Measurements from ENCODE around the gene BCL2L13.
A peak's percentile ranks its signal among the peaks of the same experiment; 100 is the strongest.
"Not testable (repeated sequence)": the region's sequence is repeated elsewhere in the genome, so short reads cannot be mapped to it uniquely, and the experiment has no call there.

The BCL2L13 gene

DNA sequence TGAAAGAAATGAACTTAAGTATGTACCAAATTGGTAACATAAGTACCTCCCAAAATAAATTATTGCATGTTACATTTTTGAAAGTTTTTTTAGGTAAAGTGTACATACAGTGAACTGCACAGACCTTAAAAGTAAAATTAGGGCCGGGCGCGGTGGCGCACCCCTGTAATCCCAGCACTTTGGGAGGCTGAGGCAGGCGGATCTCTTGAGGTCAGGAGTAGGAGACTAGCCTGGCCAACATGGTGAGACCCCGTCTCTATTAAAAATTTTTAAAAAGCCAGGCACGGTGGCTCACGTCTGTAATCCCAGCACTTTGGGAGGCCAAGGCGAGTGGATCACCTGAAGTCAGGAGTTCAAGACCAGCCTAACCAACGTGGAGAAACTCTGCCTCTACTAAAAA, 1.7 kb upstream of the BCL2L13 start:
- DNase-seq (ENCODE audit: low read depth in 1 of 2, low spot score in 1 of 2), result not testable (repeated sequence)

DNA sequence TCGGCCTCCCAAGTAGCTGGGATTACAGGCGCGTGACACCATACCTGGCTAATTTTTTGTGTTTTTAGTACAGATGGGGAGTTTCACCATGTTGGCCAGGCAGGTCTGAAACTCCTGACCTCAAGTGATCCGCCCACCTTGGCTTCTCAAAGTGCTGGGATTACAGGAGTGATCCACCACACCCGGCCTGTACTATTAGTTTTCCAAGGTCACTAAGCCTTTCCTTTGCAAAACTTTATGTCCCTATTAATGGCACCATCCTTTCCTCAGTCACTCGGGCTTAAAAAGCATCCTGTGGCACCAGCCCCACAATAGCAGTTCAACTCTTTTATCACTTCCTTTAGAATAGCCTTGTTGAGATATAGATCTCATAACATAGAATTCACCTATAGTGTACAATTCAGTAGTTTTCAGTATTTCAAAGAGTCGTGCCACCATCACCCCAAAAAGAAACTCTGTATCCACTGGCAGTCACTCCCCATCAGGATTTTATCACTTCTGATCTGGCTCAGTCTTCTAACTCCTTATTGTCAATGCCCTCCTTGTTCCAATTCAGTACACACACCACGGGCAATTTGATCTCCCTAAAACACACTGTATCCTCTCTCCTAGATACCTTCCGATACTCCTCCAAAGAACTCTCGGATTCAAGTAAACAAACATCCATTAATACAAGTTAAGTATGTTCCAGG, 921 bp upstream of the BCL2L13 start:
- DNase-seq (ENCODE audit: low read depth in 1 of 2, low spot score in 1 of 2), result no peak

DNA sequence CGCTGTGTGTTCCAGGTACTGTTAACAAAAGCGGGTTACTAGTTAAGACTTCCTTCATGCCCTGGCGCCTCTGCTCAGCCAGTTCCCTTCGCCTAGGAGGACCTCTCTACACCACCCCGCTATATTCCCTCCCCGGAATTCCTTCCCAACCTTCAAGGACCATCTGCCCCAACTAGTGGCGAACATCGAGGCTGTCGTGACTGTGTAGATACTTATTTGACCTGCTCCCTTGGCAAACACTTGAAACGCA, 450 bp upstream of the BCL2L13 start:
- DNase-seq (ENCODE audit: low read depth in 1 of 2, low spot score in 1 of 2), result peak in 1 of 2 donors; percentile 7

DNA sequence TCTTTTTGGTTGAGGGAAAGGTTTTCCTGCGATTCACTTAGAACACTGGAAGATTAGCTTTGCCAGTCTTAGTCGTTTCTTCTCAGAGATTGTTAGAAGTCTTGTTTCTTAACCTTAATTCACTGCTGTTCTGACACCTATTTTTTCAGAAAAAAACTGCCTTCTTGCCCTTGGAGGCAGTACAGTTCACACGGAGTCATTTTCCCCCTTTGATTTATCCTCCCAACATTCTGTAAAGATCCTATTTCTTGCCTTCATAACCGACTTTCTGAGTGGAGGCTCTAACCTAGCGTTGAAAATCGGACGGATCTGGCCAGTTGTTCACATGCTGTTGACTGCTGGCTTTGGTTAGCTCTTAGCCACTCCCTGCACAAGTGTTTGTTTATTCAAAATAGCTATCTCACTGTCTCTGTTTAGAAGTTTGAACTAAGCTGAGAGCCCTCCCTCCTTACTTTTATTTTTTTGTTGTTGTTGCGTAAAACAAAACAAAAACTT, 737 bp downstream of the BCL2L13 start:
- DNase-seq (ENCODE audit: low read depth in 1 of 2, low spot score in 1 of 2), result peak in 1 of 2 donors; percentile 3

DNA sequence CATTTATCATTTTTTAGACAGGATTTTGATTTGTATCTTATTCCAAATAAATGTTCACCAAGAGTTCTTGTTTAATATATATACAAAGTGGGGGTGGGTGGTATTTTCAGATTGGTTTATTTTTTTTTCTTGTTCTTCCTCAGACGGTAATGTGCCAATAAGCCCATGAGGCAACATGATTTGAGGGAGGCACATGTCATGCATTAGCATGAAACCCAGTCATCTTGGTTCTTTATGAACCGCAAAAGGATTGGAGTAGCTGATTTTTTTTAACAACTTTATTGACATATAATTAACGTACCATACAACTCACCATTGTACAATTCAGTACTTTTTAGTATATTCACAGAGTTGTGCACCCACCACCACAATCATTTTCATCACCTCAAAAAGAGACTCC, 2.7 kb downstream of the BCL2L13 start:
- no peak for DNase-seq (ENCODE audit: low read depth in 1 of 2, low spot score in 1 of 2)

DNA sequence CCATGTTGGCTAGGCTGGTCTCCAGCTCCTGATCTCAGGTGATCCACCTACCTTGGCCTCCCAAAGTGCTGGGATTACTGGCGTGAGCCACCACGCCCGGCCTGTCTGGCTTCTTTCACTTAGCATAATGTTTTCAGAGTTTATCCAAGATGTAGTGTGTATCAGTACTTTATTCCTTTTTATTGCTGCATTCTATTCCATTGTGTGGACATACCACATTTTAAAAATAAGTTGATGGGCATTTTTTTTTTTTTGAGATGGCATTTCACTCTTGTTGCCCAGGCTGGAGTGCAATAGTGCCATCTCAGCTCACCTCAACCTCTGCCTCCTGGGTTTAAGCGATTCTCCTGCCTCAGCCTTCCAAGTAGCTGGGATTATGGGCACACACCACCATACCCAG, 3.8 kb downstream of the BCL2L13 start:
- not testable (repeated sequence) for DNase-seq (ENCODE audit: low read depth in 1 of 2, low spot score in 1 of 2)

DNA sequence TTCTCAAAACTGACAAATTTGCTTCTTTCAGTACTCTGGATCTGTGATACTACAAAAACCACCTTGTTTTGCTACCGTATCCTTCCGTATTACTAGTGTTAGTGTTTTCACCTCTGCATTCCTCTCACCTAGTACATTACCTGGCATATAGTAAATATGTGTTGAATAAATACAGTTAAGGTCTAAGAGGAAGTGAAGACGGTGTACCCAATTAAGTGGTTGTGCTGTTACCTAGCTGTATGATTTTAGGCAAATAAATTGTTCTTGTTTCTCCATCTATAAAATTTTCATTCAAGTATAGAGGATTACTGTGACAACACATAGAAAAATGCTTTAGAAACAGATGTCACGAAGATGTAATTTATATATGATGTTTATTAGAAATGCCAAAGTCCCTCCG, 8.9 kb downstream of the BCL2L13 start:
- DNase-seq (ENCODE audit: low read depth in 1 of 2, low spot score in 1 of 2), result no peak

DNA sequence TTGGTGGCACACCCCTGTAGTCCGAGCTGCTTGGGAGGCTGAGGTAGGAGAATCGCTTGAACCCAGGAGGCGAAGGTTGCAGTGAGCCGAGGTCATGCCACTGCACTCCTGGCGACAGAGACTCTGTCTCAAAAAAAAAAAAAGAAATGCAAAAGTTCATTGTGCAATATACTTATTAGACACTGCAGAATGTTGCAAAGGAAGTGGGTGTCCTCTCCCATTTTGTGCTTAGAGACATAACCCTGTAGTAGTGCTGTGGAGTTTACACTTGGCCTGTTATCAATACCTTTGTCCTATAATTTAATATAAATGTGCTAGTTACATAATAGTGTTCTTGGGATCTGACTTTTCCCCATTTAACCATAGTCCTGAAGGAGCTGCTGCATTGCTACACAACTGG, 9.4 kb downstream of the BCL2L13 start:
- no peak for DNase-seq (ENCODE audit: low read depth in 1 of 2, low spot score in 1 of 2)

DNA sequence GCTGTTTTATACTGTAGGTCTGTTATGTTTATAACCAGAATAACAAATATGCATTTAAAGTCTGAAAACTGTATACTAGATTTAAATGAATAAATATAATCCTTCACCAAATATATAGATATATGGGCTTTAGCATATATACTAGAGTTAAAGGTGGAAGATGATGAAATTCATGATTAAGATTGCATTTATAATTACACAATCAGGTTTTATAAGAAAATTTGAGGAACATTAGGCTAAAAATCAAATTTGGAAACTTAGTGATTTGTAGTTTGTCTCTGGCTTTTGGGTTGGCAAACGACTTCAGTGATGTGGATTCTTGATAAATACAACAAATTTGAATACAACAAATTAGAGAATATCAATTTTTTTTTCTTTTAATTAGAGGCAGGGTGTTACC, 10.0 kb downstream of the BCL2L13 start:
- no peak for DNase-seq (ENCODE audit: low read depth in 1 of 2, low spot score in 1 of 2)

DNA sequence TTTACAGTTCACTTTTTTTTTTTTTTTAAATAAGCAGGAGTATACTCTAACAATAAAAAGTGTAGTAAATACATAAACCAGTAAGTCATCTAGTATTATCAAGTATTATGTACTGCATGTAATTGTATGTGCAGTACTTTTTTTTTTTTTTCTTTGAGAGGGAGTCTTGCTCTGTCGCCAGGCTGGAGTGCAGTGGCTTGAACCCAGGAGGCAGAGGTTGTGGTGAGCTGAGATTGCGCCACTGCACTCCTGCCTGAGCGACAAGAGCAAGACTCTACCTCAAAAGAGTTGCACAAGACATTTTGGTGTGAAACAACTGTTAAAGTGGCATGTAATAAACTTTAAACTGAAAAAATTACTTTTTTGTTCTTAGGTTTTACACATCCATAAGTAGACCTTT, 16.7 kb downstream of the BCL2L13 start:
- DNase-seq (ENCODE audit: low read depth in 1 of 2, low spot score in 1 of 2), result no peak

DNA sequence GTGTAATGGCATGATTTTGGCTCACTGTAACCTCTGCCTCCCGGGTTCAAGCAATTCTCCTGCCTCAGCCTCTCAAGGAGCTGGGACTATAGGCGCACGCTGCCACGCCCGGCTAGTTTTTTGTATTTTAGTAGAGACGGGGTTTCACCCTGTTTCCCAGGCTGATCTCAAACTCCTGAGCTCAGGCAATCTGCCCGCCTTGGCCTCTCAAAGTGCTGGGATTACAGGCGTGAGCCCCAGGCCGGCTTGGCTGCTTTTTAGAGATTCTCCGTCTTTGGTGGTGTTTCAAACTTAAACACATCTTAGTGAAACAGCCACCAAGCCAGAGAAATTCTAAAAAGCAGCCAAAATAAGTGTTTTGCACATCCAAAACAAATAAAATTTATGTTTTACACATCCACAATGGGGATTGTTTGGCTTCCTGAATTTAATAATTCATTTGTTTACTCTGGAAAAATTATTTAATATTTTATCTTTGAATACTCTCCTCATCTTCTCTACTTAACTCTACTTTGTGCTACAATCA, 18.4 kb downstream of the BCL2L13 start:
- DNase-seq (ENCODE audit: low read depth in 1 of 2, low spot score in 1 of 2), result no peak

DNA sequence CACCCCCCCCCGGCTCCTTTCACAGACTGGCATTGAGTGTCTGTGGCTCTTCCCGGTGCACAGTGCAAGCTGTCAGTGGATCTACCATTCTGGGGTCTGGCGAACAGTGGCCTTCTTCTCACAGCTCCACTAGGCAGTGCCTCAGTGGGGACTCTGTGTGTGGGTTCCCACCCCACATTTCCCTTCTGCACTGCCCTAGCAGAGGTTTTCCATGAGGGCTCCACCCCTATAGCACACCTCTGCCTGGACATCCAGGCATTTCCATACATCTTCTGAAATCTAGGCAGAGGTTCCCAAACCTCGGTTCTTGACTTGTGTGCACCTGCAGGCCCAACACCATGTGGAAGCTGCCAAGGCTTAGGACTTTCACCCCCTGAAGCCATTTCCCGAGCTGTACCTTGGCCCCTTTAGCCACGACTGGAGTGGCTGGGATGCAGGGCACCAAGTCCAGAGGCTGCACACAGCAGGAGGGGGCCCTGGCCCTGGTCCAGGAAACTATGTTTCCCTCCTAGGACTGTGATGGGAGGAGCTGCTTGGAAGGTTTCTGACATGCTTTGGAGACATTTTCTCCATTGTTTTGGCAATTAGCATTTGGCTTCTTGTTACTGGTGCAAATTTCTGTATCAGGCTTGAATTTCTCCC, 26.0 kb downstream of the BCL2L13 start:
- DNase-seq (ENCODE audit: low read depth in 1 of 2, low spot score in 1 of 2), result no peak

DNA sequence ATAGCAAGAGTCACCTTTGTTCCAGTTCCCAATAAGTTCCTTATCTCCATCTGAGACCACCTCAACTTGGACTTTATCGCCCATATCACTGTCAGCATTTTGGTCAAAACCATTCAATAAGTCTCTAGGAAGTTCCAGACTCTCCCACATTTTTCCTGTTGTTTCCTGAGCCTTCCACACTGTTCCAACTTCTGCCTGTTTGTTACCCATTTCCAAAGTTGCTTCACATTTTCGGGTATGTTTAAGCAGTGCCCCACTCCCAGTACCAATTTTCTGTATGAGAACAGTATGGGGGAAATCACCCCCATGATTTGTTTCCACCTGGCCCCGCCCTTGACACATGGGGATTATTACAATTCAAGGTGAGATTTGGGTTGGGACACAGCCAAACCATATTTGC, 26.7 kb downstream of the BCL2L13 start:
- no peak for DNase-seq (ENCODE audit: low read depth in 1 of 2, low spot score in 1 of 2)

DNA sequence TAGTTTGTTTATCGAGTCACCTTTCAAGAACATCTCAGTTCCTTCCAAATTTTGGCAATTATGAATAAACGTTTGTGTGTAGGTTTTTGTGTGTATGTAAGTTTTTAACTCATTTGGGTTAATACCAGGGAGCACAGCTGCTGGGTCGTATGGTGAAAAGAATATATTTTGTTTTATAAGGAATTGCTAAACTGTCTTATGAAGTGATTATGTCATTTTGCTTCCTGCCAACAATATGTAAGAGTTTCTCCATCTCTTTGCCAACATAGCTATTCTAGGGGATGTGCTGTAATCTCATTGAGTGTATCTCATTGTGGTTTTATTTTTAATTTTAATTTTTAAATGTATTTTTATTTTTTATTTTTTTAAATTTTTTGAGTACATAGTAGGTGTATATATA, 27.3 kb downstream of the BCL2L13 start:
- DNase-seq (ENCODE audit: low read depth in 1 of 2, low spot score in 1 of 2), result no peak

DNA sequence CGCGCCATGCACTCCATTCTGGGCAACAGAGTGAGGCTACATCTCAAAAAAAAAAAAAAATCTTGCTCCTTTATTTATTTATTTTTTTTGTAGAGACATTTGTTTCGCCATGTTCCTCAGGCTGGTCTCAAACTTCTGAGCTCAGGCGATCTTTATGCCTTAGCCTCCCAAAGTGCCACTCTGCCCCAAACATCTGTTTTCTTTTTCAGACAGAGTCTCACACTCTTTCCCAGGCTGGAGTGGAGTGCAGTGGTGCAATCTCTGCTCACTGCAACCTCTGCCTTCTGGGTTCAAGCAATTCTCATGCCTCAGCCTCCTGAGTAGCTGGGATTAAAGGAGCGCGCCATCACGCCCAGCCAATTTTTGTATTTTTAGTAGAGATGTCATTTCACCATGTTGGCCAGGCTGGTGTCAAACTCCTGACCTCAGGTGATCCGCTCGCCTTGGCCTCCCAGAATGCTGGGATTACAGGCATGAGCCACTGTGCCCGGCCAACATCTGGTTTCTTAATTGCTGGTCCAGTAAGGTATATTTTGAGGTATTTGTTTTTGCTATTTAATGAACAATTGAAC, 33.0 kb downstream of the BCL2L13 start:
- not testable (repeated sequence) for DNase-seq (ENCODE audit: low read depth in 1 of 2, low spot score in 1 of 2)

DNA sequence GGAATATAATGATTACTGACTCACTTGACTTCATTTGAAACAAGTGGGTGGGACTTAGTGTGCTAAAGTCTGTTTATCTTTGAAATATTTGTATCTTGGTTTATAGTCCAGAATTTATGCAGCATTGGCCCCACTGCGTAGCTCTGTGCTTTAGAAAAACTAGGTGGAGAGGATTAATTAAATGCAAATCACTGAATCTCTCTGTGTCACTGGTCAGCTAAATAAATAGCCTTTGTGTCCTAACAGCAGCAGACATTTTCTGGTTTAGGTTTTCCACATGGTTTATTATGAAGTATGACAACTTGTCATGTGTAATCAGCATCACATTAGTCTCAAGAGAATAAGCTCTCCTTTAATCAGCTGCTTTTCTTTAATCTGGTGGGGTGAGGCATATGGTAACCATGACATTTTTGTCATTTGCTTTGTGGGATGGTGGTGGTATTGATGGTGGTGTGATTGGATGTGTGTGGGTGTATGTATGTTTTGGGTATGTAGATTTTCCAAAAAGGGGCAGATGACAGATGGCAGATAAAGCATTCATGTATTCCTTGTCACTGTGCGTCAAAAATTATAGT, 33.9 kb downstream of the BCL2L13 start:
- peak in 1 of 2 donors; percentile 19 for DNase-seq (ENCODE audit: low read depth in 1 of 2, low spot score in 1 of 2)

DNA sequence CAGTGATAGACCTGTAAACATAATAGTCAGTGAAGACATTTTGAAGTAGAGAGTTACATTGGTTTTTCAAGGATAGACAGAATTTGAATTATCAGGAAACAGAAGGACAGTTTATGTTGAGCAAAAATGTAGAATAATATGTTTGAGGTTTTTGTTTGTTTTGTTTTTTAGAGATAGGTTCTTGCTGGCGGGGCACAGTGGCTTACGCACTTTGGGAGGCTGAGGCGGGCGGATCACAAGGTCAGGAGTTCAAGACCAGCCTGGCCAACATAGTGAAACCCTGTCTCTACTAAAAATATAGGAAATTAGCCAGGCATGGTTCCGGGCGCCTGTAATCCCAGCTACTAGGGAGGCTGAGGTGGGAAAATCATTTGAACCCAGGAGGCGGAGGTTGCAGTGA, 35.6 kb downstream of the BCL2L13 start:
- DNase-seq (ENCODE audit: low read depth in 1 of 2, low spot score in 1 of 2), result no peak

DNA sequence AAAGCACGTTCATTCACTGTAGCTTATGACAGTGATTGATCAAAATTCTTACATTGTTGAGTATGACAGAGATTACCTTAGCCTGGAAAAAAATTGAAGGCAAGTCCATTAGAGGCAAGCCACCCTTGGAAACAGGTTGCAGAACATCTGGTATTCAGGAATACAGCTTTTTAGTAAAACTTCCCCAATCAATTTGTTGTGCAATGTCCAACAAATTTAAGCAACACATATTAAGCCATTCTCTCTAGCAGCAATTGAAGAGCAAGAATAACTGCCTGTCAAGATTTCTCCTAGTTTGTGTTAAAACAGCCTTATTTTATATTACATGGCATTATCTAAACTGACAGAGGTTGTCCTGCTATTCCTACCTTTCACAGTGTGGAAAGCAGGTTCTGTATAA, 37.0 kb downstream of the BCL2L13 start:
- DNase-seq (ENCODE audit: low read depth in 1 of 2, low spot score in 1 of 2), result no peak

DNA sequence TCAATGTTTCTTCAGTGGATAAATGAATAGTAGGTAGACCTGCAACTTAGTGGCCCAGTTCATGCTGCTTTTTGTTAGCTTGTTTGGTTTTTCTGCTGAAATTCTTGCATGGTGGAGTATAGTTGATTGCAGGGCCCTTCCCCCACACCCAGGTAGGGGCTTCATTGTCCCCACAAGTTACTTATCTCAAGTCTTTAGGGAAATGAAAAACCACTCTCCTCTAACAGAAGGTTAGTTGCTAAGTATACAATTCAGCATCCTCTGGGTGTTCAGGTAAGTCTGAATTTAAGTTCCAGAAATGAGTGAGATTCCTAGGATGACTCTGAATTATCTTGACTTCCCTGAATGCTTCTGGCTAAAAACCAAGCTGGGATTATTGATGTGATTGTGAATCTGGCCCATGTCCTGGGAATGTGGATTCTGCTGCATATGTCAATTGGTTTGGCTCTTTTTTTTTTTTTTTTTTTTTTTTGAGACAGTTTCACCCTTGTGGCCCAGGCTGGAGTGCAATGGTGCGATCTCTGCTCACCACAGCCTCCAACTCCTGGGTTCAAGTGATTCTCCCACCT, 40.3 kb downstream of the BCL2L13 start:
- DNase-seq (ENCODE audit: low read depth in 1 of 2, low spot score in 1 of 2), result no peak

DNA sequence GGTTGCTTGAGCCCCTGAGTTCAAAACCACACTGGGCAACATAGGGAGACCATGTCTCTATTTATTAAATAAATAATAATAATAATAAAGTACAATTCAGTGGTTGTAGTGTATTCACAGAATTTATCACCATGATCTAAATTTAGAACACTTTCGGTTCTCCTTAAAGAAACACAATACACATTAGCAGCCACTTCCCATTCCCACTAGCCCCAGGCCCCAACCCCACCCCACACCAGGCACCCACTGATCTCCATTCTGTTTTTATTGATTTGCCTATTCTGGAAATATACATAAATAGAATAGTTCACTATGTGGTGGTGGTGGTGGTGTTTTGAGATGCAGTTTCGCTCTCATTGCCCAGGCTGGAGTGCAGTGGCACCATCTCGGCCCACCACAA, 45.7 kb downstream of the BCL2L13 start:
- DNase-seq (ENCODE audit: low read depth in 1 of 2, low spot score in 1 of 2), result no peak

DNA sequence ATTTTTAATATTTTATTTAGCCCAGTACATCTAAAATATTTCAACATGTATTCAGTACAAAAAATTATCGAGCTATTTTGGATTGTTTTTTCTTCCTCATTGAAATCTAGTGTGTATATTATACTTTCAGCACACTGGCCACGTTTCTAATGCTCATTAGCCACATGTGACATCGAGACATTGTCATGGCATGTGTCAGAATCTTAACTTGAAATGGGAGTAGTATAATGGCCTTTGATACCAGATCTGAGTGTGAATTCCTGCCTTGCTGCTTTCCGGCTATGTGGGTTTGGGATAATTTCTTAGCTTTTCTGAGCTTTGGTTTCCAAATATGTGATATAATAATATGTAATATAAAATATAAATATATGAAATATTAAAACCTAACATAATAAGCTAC, 54.3 kb downstream of the BCL2L13 start:
- DNase-seq (ENCODE audit: low read depth in 1 of 2, low spot score in 1 of 2), result no peak

DNA sequence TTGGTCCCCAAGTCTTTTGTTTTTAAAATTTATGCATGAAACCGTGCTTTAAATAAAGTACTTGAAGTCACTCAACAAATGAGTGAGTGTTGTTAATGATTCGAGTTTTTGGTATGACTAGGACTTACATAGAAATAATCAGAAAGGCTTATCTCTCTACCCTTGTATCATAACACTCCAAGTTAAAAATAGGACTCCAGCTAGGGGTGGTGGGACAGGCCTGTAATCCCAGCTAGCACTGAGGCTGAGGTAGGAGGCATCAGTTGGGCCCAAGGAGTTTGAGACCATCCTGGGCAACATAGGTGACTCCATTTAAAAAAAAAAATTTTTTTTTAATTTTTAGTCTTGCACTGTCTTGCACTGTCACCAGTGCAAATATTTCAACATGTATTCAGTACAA, 55.6 kb downstream of the BCL2L13 start:
- no peak for DNase-seq (ENCODE audit: low read depth in 1 of 2, low spot score in 1 of 2)
